Testis (tissue), 2 donors: Measurements from ENCODE around the gene LEF1.

Source experiments
- CTCF ChIP-seq, 3 experiments: fragments of 450-650 bp in 2 of 3; fragments of 200-600 bp in 1 of 3; sonication (generic) in 1 of 3; IDR thresholded peaks; one replicate each; pipeline ENCODE4 v1.5.1; 2016 to 2019; ENCODE audit warnings: antibody characterized with exemption in 3 of 3, mild to moderate bottlenecking in 2 of 3, moderate library complexity in 1 of 3
- POLR2A ChIP-seq: fragments of 450-650 bp; IDR thresholded peaks from one replicate; pipeline ENCODE4 v1.6.1; 2017; ENCODE audit warnings: antibody characterized with exemption, mild to moderate bottlenecking, moderate library complexity

DNA sequence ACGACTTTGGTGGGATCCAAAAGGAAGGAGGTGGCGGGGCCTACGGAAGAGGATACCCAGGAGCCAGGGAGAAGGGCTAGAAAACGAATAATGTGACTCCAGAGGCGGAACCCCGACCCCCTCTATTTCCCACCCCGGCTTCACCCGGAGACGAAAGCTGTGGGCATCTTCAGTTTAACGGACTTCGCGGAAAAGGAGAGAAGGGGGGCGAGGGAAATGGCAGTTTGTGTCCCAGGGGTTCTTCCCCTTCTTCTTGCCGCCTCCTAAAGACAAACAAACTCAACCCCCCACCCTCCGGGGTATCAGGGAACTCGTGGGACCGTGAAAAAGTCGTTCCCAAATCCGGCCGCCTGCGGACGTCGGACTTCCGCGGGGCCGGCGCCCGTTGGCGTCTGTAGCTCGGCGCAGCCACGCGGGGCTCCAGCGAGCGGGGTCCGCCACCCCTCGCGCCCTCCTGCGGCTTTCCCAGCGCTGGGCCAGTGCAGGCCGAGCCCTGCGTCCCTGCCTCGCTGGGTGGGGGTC is 3.6 kb upstream of the LEF1 start:
- no peak for TF ChIP-seq CTCF (IDR thresholded peaks at IDR 0.05)
- no peak for TF ChIP-seq POLR2A
